Parathyroid adenoma (tissue), 2 donors: Measurements from ENCODE around the gene EFNB2.

ENCODE experiments used
- H2AFZ ChIP-seq: fragments of 300-600 bp; sonication (generic); one replicate; pipeline ENCODE4 v1.7.0; 2017; ENCODE audit warnings: antibody characterized with exemption, mild to moderate bottlenecking
- H3K27ac ChIP-seq: fragments of 300-600 bp; sonication (generic); one replicate; pipeline ENCODE4 v1.7.0; 2017
- H3K27me3 ChIP-seq: fragments of 300-600 bp; sonication (generic); one replicate; pipeline ENCODE4 v1.7.0; 2017; ENCODE audit warnings: low read length; ENCODE audit not compliant: control insufficient read depth, insufficient read depth
- H3K36me3 ChIP-seq: fragments of 300-600 bp; sonication (generic); one replicate; pipeline ENCODE4 v1.7.0; 2017; ENCODE audit warnings: low read length; ENCODE audit not compliant: control insufficient read depth, insufficient read depth
- H3K4me1 ChIP-seq: fragments of 300-600 bp; sonication (generic); one replicate; pipeline ENCODE4 v1.7.0; 2017; ENCODE audit warnings: control low read depth
- H3K4me2 ChIP-seq: fragments of 300-600 bp; sonication (generic); one replicate; pipeline ENCODE4 v1.7.0; 2017; ENCODE audit warnings: low read length
- H3K4me3 ChIP-seq: fragments of 300-600 bp; sonication (generic); one replicate; pipeline ENCODE4 v1.7.0; 2017; ENCODE audit warnings: low read depth, low read length
- H3K79me2 ChIP-seq: fragments of 300-600 bp; sonication (generic); one replicate; pipeline ENCODE4 v1.7.0; 2017; ENCODE audit warnings: control low read depth
- H3K9ac ChIP-seq: fragments of 300-600 bp; sonication (generic); one replicate; pipeline ENCODE4 v1.7.0; 2017; ENCODE audit warnings: mild to moderate bottlenecking
- H3K9me3 ChIP-seq: fragments of 300-600 bp; sonication (generic); one replicate; pipeline ENCODE4 v1.7.0; 2017; ENCODE audit warnings: low read length; ENCODE audit not compliant: control insufficient read depth
- TF ChIP-seq, protein P1 (sequence below): fragments of 300-600 bp; sonication (generic); IDR thresholded peaks from one replicate; pipeline ENCODE4 v1.7.0; 2017; ENCODE audit warnings: antibody characterized with exemption, mild to moderate bottlenecking
- donor health status: primary hyperparathyroidism.

Gene EFNB2

DNA sequence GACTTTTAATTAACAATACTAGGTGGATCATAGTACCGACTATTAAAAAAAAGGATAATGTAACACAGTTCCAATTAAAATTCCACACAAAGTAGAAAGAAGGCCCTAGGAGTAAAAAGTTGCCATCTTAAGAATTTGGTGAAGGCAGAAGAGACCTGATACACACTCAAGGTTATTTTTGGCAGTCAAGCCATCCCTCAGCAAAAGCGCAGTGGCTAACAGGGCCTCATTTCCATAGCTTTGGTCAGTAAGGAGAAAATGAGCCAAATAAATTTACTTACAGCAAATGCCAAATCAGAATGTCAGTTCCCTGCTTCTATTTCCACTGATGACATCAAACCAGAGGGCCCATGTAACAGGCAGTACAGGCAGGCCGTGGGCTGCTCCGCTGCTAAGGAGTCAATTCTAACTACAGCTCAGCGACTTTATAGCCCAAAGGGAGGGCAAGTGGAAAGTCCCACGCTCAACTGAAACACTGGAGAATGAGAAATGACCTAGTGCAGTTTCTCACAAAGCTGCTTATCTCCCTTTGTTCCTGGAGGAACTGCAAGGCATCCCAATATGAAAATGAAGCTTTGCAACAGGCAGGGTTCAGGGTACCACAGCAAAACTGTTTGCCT lies 26.2 kb upstream of the EFNB2 start:
- H3K9me3 ChIP-seq, result no peaks in the 10 kb centered on the region
- peaks cover 10% of the 10 kb centered on the region for H3K4me1 ChIP-seq
- H3K27me3 ChIP-seq, result no peaks in the 10 kb centered on the region
- H3K9ac ChIP-seq, result no peak overlapping the region
- peaks cover 31% of the 10 kb centered on the region for H3K79me2 ChIP-seq
- no peak overlapping the region for H3K4me3 ChIP-seq
- H3K27ac ChIP-seq, result no peak overlapping the region
- no peak overlapping the region for H2AFZ ChIP-seq
- TF ChIP-seq, protein P1, sequence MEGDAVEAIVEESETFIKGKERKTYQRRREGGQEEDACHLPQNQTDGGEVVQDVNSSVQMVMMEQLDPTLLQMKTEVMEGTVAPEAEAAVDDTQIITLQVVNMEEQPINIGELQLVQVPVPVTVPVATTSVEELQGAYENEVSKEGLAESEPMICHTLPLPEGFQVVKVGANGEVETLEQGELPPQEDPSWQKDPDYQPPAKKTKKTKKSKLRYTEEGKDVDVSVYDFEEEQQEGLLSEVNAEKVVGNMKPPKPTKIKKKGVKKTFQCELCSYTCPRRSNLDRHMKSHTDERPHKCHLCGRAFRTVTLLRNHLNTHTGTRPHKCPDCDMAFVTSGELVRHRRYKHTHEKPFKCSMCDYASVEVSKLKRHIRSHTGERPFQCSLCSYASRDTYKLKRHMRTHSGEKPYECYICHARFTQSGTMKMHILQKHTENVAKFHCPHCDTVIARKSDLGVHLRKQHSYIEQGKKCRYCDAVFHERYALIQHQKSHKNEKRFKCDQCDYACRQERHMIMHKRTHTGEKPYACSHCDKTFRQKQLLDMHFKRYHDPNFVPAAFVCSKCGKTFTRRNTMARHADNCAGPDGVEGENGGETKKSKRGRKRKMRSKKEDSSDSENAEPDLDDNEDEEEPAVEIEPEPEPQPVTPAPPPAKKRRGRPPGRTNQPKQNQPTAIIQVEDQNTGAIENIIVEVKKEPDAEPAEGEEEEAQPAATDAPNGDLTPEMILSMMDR, result no peak
- no peaks in the 10 kb centered on the region for H3K36me3 ChIP-seq
- no peak overlapping the region for H3K4me2 ChIP-seq

DNA sequence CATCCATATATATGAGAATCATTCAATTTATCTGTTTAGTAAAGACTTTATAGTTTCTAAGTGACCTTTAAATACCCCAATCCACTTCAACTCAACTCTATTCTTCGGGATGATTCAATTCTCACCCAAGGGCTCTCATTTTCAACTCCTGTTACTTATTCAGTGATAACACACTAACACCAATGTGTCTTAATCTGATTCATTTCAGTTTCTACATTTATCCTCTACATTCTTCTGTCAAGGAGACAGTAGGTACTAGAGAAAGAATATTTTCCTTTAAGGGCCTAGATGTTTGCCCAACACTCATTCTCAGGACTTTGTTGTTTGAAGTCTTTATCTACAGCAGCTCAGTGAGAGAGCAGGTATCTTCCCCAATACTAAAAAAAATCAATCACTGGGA lies 25.4 kb upstream of the EFNB2 start:
- no peak overlapping the region for H3K4me3 ChIP-seq
- H3K9me3 ChIP-seq, result no peaks in the 10 kb centered on the region
- H3K4me2 ChIP-seq, result no peak overlapping the region
- TF ChIP-seq, protein P1, result no peak
- H3K9ac ChIP-seq, result no peak overlapping the region
- H3K27ac ChIP-seq, result no peak overlapping the region
- H2AFZ ChIP-seq, result no peak overlapping the region
- peaks cover 22% of the 10 kb centered on the region for H3K79me2 ChIP-seq
- H3K27me3 ChIP-seq, result no peaks in the 10 kb centered on the region
- peaks cover 10% of the 10 kb centered on the region for H3K4me1 ChIP-seq
- H3K36me3 ChIP-seq, result no peaks in the 10 kb centered on the region

DNA sequence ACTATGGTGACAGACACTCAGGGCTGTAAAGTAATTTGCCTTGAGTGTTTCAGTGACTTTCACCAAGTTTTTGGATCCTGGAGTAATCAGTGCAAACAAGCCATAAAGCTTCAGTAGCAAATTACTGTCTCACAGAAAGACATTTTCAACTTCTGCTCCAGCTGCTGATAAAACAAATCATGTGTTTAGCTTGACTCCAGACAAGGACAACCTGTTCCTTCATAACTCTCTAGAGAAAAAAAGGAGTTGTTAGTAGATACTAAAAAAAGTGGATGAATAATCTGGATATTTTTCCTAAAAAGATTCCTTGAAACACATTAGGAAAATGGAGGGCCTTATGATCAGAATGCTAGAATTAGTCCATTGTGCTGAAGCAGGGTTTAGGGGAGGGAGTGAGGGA lies 23.1 kb upstream of the EFNB2 start:
- H3K27ac ChIP-seq, result no peak overlapping the region
- H3K9me3 ChIP-seq, result no peaks in the 10 kb centered on the region
- peaks cover 4% of the 10 kb centered on the region for H3K4me1 ChIP-seq

DNA sequence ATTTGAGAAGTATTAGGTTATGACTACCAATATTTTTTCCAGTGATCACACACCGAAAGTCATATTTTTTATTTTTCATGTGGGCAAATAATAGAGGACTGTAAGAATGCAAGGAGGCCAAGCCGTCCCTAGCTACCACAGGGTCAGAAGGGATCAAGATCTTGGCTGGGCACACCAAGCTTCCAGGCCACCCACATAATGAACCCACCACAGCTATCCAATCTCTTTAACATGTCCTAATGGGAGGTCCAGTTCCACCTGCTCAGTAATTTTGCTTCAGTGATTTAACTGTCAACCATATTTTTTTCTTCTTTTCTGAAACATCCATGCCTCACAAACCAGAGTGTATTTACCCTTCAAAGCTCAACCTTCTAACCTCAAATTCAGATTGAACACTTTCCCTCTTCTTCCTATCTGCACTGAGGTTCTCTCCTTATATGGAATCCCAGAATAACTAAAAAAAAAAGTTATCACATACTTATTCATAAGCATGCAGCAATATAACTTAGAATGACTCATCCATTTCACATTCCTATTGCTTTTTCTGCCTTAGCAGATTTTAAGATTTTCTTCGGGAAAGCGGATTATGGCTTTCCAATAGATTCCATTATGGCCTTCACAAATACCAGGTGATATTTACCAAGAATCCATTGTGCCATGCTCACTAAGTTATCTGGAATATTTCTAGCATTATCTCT lies 20.3 kb upstream of the EFNB2 start:
- peaks cover 9% of the 10 kb centered on the region for H3K79me2 ChIP-seq
- no peak overlapping the region for H3K4me2 ChIP-seq
- TF ChIP-seq, protein P1, result no peak
- no peaks in the 10 kb centered on the region for H3K27me3 ChIP-seq
- H3K4me1 ChIP-seq, result peaks cover 2% of the 10 kb centered on the region
- H3K36me3 ChIP-seq, result no peaks in the 10 kb centered on the region
- no peaks in the 10 kb centered on the region for H3K9me3 ChIP-seq
- H3K27ac ChIP-seq, result no peak overlapping the region
- no peak overlapping the region for H3K9ac ChIP-seq
- H3K4me3 ChIP-seq, result no peak overlapping the region
- H2AFZ ChIP-seq, result no peak overlapping the region

More for the DNA sequence above, 23.1 kb upstream of the EFNB2 start:
- H3K36me3 ChIP-seq, result no peaks in the 10 kb centered on the region
- no peak overlapping the region for H3K9ac ChIP-seq
- TF ChIP-seq, protein P1, result no peak
- no peaks in the 10 kb centered on the region for H3K27me3 ChIP-seq
- no peak overlapping the region for H3K4me2 ChIP-seq
- H3K4me3 ChIP-seq, result no peak overlapping the region
- H3K79me2 ChIP-seq, result peaks cover 13% of the 10 kb centered on the region
- no peak overlapping the region for H2AFZ ChIP-seq

DNA sequence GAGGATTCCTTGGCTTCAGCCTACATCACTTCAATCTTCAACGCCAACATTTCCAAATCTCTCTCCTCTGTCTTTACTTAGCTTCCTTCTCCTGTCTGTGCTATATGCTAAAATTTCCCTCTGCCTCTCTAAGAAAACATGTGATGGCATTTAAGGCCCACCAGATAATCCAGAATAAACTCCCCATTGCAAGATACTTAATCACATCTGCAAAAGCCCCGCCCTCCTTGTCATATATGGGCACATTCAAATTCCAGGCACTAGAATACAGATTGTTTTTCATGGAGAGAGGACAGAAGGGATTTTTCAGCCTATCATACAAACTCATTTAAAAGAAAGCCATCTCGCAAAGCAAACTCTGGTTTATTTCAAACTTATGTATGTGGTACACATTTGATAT lies 16.3 kb upstream of the EFNB2 start:
- H3K9me3 ChIP-seq, result no peaks in the 10 kb centered on the region
- no peak overlapping the region for H3K9ac ChIP-seq
- H3K27ac ChIP-seq, result no peak overlapping the region
- no peak overlapping the region for H2AFZ ChIP-seq
- H3K27me3 ChIP-seq, result no peaks in the 10 kb centered on the region
- H3K79me2 ChIP-seq, result peaks cover 8% of the 10 kb centered on the region
- H3K4me3 ChIP-seq, result no peak overlapping the region
- peaks cover 4% of the 10 kb centered on the region for H3K4me1 ChIP-seq
- TF ChIP-seq, protein P1, result no peak
- H3K4me2 ChIP-seq, result no peak overlapping the region
- H3K36me3 ChIP-seq, result no peaks in the 10 kb centered on the region
